Spleen (tissue), 11 donors: ENCODE results near the gene RGN. TPM values are rescaled to one million over a fixed set of nuclear protein-coding genes. Genes with fewer than 3 reads are reported as not detected.
"Not testable (repeated sequence)": the region's sequence is repeated elsewhere in the genome, so short reads cannot be mapped to it uniquely, and the experiment has no call there.

Source experiments
- DNase-seq: peaks from one replicate; pipeline ENCODE4 v3.0.0-alpha.2; 2020
- H3K27ac ChIP-seq, 8 donors: fragments of 200-600 bp; sonication (generic) in 7 of 8; 1 replicate in 4 of 8; 2 replicates in 4 of 8; pipeline versions ENCODE4 v1.5.0 to v1.8.0; 2016 to 2021; ENCODE audit warnings: inconsistent platforms in 4 of 8, mild to moderate bottlenecking in 4 of 8, moderate library complexity in 1 of 8
- H3K27me3 ChIP-seq, 7 donors: fragments of 200-600 bp; sonication (generic) in 6 of 7; replicated peaks in 1 of 7; 1 replicate in 4 of 7; 2 replicates in 3 of 7; pipeline versions ENCODE4 v1.5.0 to v1.8.0; 2016 to 2021; ENCODE audit warnings: inconsistent platforms in 3 of 7, mild to moderate bottlenecking in 1 of 7
- H3K36me3 ChIP-seq, 6 donors: fragments of 200-600 bp; sonication (generic) in 5 of 6; 1 replicate in 4 of 6; 2 replicates in 2 of 6; pipeline versions ENCODE4 v1.5.0 to v1.8.0; 2016 to 2021; ENCODE audit warnings: inconsistent platforms in 2 of 6
- H3K4me1 ChIP-seq, 6 donors: fragments of 200-600 bp; sonication (generic) in 5 of 6; 1 replicate in 3 of 6; 2 replicates in 3 of 6; pipeline versions ENCODE4 v1.5.0 to v1.8.0; 2016 to 2021; ENCODE audit warnings: inconsistent platforms in 3 of 6
- H3K4me3 ChIP-seq, 8 donors: fragments of 200-600 bp; sonication (generic) in 7 of 8; 1 replicate in 4 of 8; 2 replicates in 4 of 8; pipeline versions ENCODE4 v1.5.0 to v1.8.0; 2016 to 2021; ENCODE audit warnings: inconsistent platforms in 4 of 8, mild to moderate bottlenecking in 4 of 8, moderate library complexity in 2 of 8
- H3K9me3 ChIP-seq, 8 donors: fragments of 200-600 bp; sonication (generic) in 7 of 8; 1 replicate in 4 of 8; 2 replicates in 4 of 8; pipeline versions ENCODE4 v1.5.0 to v1.8.0; 2016 to 2021; ENCODE audit warnings: inconsistent platforms in 4 of 8
- CTCF ChIP-seq, 11 experiments: fragments of 200-600 bp in 7 of 11; fragments of 450-650 bp in 4 of 11; sonication (generic) in 4 of 11; IDR thresholded peaks in 8 of 11; conservative IDR thresholded peaks in 3 of 11; 1 replicate in 7 of 11; 2 replicates in 4 of 11; pipeline versions ENCODE4 v1.4.0 to v1.8.0; 2016 to 2021; ENCODE audit warnings: antibody characterized with exemption in 11 of 11, inconsistent platforms in 4 of 11, mild to moderate bottlenecking in 1 of 11
- POLR2A ChIP-seq, 3 donors: fragments of 450-650 bp; IDR thresholded peaks; one replicate each; pipeline ENCODE4 v1.5.1; 2017; ENCODE audit warnings: antibody characterized with exemption in 3 of 3, mild to moderate bottlenecking in 1 of 3
- POLR2AphosphoS5 ChIP-seq, 3 donors: sonication (generic); formaldehyde crosslinking; IDR thresholded peaks; one replicate each; pipeline ENCODE4 v1.5.1; 2017; ENCODE audit warnings: antibody characterized with exemption in 3 of 3
- WGBS, 5 donors: extraction: QIAGEN DNeasy Blood & Tissue Kit in 3 of 5; methylation state at CpG; one replicate each; pipeline versions ENCODE4 v1.1.5 to v1.1.7; 2013 to 2018; 5-methylcytosine and 5-hydroxymethylcytosine counted together
- intact Hi-C: fragments of 100-400 bp; cut with DNase I; formaldehyde crosslinking; loops from one replicate; pipeline ENCODE4 v1.15.0; 2023; ENCODE audit warnings: low total_unique reads
- polyA plus RNA-seq, 3 donors: library from polyadenylated mRNA; stranded (reverse); fragments of 200-250 nt; gene quantifications; one replicate each; pipeline ENCODE4 v1.2.1, GENCODE V29; 2013
- total RNA-seq, 7 donors: library from RNA; depleted of rRNA in 3 of 7; stranded (reverse); fragments of >200 nt in 3 of 7; fragmentation: NEBNext Ultra II Directional in 4 of 7; extraction: Animal tissue kit (Norgen Biotek cat#: 25700) in 4 of 7; gene quantifications; one replicate each; pipeline versions ENCODE4 v1.1.0 to v1.2.1, GENCODE V29; 2016 to 2021
- donor health status: healthy with polysubstance abuse.
- donor health status: DM: no; HTN: no; CAD: no; lungs with moderate emphysema.
- donor health status: DM: no; HTN: no; CAD: no.
- donor health status: Bipolar disorder and iron deficiency.
- donor health status: healthy.
- donor health status: DM: no; HTN: no; CAD: no.
- donor health status: DM: yes; HTN: yes; CAD: no.

The RGN gene
- total and polyA plus RNA-seq, 10 donors: 1.3 to 6.6 (median 4.9) TPM

GRCh38 chrX:47098338-47099094 is 20.3 kb downstream of the RGN start:
- no peak for DNase-seq
- Histone ChIP-seq H3K4me1 (no peaks in the 10 kb centered on the region), H3K4me3 (no peak overlapping the region), H3K27ac (no peak overlapping the region), H3K36me3 (no peaks in the 10 kb centered on the region), H3K27me3 (peaks cover 0 to 12% (median 0%) of the 10 kb centered on the region in 7 donors), H3K9me3 (no peaks in the 10 kb centered on the region)
- WGBS, 5 donors: 84 to 100% (median 94%) methylated on average over 2 of the region's 2 CpGs
- TF ChIP-seq POLR2A (IDR thresholded peaks at IDR 0.05): no peak
- no peak for TF ChIP-seq POLR2AphosphoS5 (IDR thresholded peaks at IDR 0.05)
- TF ChIP-seq CTCF (IDR thresholded peaks at IDR 0.05 in 8 of 11, conservative IDR thresholded peaks at IDR 0.05 in 3 of 11): no peak
- intact Hi-C loops: no loop called here

- Histone ChIP-seq H3K27ac (no peak overlapping the region), H3K9me3 (no peaks in the 10 kb centered on the region), H3K4me3 (no peak overlapping the region), H3K36me3 (no peaks in the 10 kb centered on the region), H3K27me3 (peaks cover 0 to 12% (median 0%) of the 10 kb centered on the region in 7 donors), H3K4me1 (no peaks in the 10 kb centered on the region)
- DNase-seq: no peak
- 67 to 97% (median 92%) methylated on average over 4 of the region's 4 CpGs for WGBS, 5 donors
- no peak for TF ChIP-seq POLR2A (IDR thresholded peaks at IDR 0.05)
- TF ChIP-seq POLR2AphosphoS5 (IDR thresholded peaks at IDR 0.05): no peak
- no peak for TF ChIP-seq CTCF (IDR thresholded peaks at IDR 0.05 in 8 of 11, conservative IDR thresholded peaks at IDR 0.05 in 3 of 11)
- intact Hi-C loops: no loop called here
Observed at GRCh38 chrX:47101206-47101605, 23.0 kb downstream of the RGN start.

- H3K27me3 ChIP-seq, H3K36me3 ChIP-seq, H3K9me3 ChIP-seq, H3K27ac ChIP-seq, DNase-seq, intact Hi-C loops, H3K4me1 ChIP-seq, H3K4me3 ChIP-seq: not testable (repeated sequence)
- 94 to 98% (median 96%) methylated on average over 19 to 36 of the region's 40 CpGs for WGBS, 5 donors
Observed at GRCh38 chrX:47110936-47111615, 32.8 kb downstream of the RGN start.

- intact Hi-C loops: no loop called here
- no peak for DNase-seq
- H3K36me3 ChIP-seq: no peaks in the 10 kb centered on the region
- WGBS, 5 donors: 72 to 88% (median 78%) methylated on average over 8 to 9 of the region's 9 CpGs
- H3K4me1 ChIP-seq: no peaks in the 10 kb centered on the region
- no peak overlapping the region for H3K27ac ChIP-seq
- TF ChIP-seq POLR2AphosphoS5 (IDR thresholded peaks at IDR 0.05) (no peak), POLR2A (IDR thresholded peaks at IDR 0.05) (no peak), CTCF (IDR thresholded peaks at IDR 0.05 in 8 of 11, conservative IDR thresholded peaks at IDR 0.05 in 3 of 11) (no peak)
- H3K9me3 ChIP-seq: peaks cover 0 to 8% (median 0%) of the 10 kb centered on the region in 8 donors
- H3K4me3 ChIP-seq: no peak overlapping the region
- no peaks in the 10 kb centered on the region for H3K27me3 ChIP-seq
Observed at GRCh38 chrX:47112316-47112954, 34.2 kb downstream of the RGN start.

GRCh38 chrX:47116551-47117110 is 38.4 kb downstream of the RGN start:
- WGBS, 5 donors: 89 to 99% (median 95%) methylated on average over 7 of the region's 7 CpGs
- H3K27me3 ChIP-seq, H3K4me3 ChIP-seq, DNase-seq, H3K36me3 ChIP-seq, H3K27ac ChIP-seq, H3K4me1 ChIP-seq, intact Hi-C loops, H3K9me3 ChIP-seq: not testable (repeated sequence)

GRCh38 chrX:47124466-47124865 is 46.2 kb downstream of the RGN start:
- H3K36me3 ChIP-seq, H3K4me3 ChIP-seq, H3K27ac ChIP-seq, H3K4me1 ChIP-seq, intact Hi-C loops, H3K9me3 ChIP-seq, DNase-seq, H3K27me3 ChIP-seq: not testable (repeated sequence)
- 64 to 75% (median 66%) methylated on average over 3 of the region's 3 CpGs for WGBS, 5 donors
